K562 (cell line): ENCODE results near the gene ADCY1. TPM values are rescaled to one million over a fixed set of nuclear protein-coding genes. Genes with fewer than 3 reads are reported as not detected.

Experiments used
- ATAC-seq: fragments of 200-7000 bp; cut with Tn5 transposase; 3 replicates; pipeline ENCODE4 v1.9.1; 2020; ENCODE audit warnings: moderate library complexity
- BruUV-seq: library from RNA; stranded (reverse); fragments of 400-500 nt; replicated peaks from 2 replicates; lab custom pipeline; 2021; lab: Mats Ljungman, UMichigan
- CTCF ChIA-PET: fragments of 300-600 bp; formaldehyde crosslinking; extraction: SDS; loops from one replicate; lab custom pipeline; 2021; ENCODE audit warnings: low intra/inter-chr PET ratio; lab: Yijun Ruan, JAX
- POLR2A ChIA-PET: fragments of 300-600, 350-650 bp; sonication (Branson Sonifier 250); formaldehyde crosslinking; extraction: SDS; loops from one replicate; lab custom pipeline; 2021; ENCODE audit warnings: antibody characterized with exemption, inconsistent platforms; lab: Yijun Ruan, JAX
- DNase-seq, 4 experiments: peaks; one replicate each; pipeline versions ENCODE4 v3.0.0 to v3.0.0-alpha.2; 2011 to 2018; ENCODE audit warnings: low spot score in 3 of 4, mixed read lengths in 3 of 4; ENCODE audit errors: extremely low read depth in 1 of 4
- FAIRE-seq: peaks from 2 replicates; lab custom pipeline; 2011; peaks lifted over from hg19 to GRCh38; lab: Jason Lieb, UNC
- H2AFZ ChIP-seq: 2 replicates; pipeline ENCODE4 v1.6.0; 2011; ENCODE audit warnings: low read depth, low read length, control low read depth, inconsistent platforms
- H3K27ac ChIP-seq: fragments of 200-600 bp; 3 replicates; pipeline ENCODE4 v1.8.0; 2011; ENCODE audit warnings: low read depth, mild to moderate bottlenecking, control low read depth, inconsistent platforms, low read length, moderate library complexity, mixed read lengths; ENCODE audit errors: extremely low read depth
- H3K27me3 ChIP-seq, 2 experiments: fragments of 300-600 bp in 1 of 2; 2 replicates in 1 of 2; 3 replicates in 1 of 2; pipeline versions ENCODE4 v1.6.0 to v1.8.0; 2011; ENCODE audit warnings: inconsistent platforms in 2 of 2, low read length in 2 of 2, mild to moderate bottlenecking in 1 of 2, mixed read lengths in 1 of 2, moderate library complexity in 1 of 2; ENCODE audit not compliant: control insufficient read depth in 2 of 2, insufficient read depth in 2 of 2
- H3K36me3 ChIP-seq: fragments of 300-600 bp; 3 replicates; pipeline ENCODE4 v1.8.0; 2011; ENCODE audit warnings: mild to moderate bottlenecking, low read length, inconsistent platforms; ENCODE audit not compliant: control insufficient read depth, insufficient read depth
- H3K4me1 ChIP-seq, 2 experiments: fragments of 200-600 bp in 1 of 2; replicated peaks in 1 of 2; 2 replicates in 1 of 2; 3 replicates in 1 of 2; pipeline versions ENCODE4 v1.5.1 to v1.8.0; 2011; ENCODE audit warnings: inconsistent platforms in 2 of 2, low read length in 2 of 2, mild to moderate bottlenecking in 1 of 2, mixed read lengths in 1 of 2, moderate library complexity in 1 of 2; ENCODE audit not compliant: control insufficient read depth in 2 of 2, insufficient read depth in 2 of 2
- H3K4me2 ChIP-seq: 2 replicates; pipeline ENCODE4 v1.6.1; 2011; ENCODE audit warnings: low read length, control low read depth, inconsistent platforms, mixed read lengths; ENCODE audit not compliant: insufficient read depth
- H3K4me3 ChIP-seq: fragments of 200-600 bp; sonication (generic), shearing (Covaris generic); 2 replicates; pipeline ENCODE4 v1.5.1; 2016; ENCODE audit warnings: control low read depth, inconsistent platforms
- H3K79me2 ChIP-seq: fragments of 200-600 bp; 3 replicates; pipeline ENCODE4 v1.8.0; 2011; ENCODE audit warnings: low read length, inconsistent platforms; ENCODE audit not compliant: control insufficient read depth, insufficient read depth
- H3K9ac ChIP-seq, 2 experiments: 2 replicates each; pipeline versions ENCODE4 v1.6.0 to v1.6.1; 2011; ENCODE audit warnings: low read depth in 2 of 2, low read length in 2 of 2, control low read depth in 1 of 2, inconsistent platforms in 1 of 2, mild to moderate bottlenecking in 1 of 2, mixed read lengths in 1 of 2; ENCODE audit not compliant: insufficient read depth in 1 of 2
- H3K9me1 ChIP-seq: one replicate; pipeline ENCODE4 v1.6.0; 2011; ENCODE audit warnings: inconsistent platforms, mild to moderate bottlenecking, low read length, moderate library complexity; ENCODE audit not compliant: control insufficient read depth, insufficient read depth
- H3K9me3 ChIP-seq: replicated peaks from 2 replicates; pipeline ENCODE4 v1.5.1; 2011; ENCODE audit warnings: low read depth, low read length, inconsistent platforms; ENCODE audit not compliant: control insufficient read depth, insufficient read depth
- H4K20me1 ChIP-seq: replicated peaks from 2 replicates; pipeline ENCODE4 v1.6.1; 2011; ENCODE audit warnings: low read length, inconsistent platforms, mixed read lengths; ENCODE audit not compliant: control insufficient read depth, insufficient read depth
- E2F8 ChIP-seq: fragments of 450-650 bp; IDR thresholded peaks from 2 replicates; pipeline ENCODE4 v1.7.1; 2018; ENCODE audit warnings: mild to moderate bottlenecking, low read depth; ENCODE audit not compliant: partially characterized antibody
- EHMT2 ChIP-seq: fragments of 450-650 bp; IDR thresholded peaks from 2 replicates; pipeline ENCODE4 v1.6.1; 2018; ENCODE audit warnings: antibody characterized with exemption
- KAT2B ChIP-seq: IDR thresholded peaks from one replicate; pipeline ENCODE4 v1.6.1; 2012; ENCODE audit warnings: low read depth, mild to moderate bottlenecking, control low read depth, inconsistent platforms, low read length, moderate library complexity
- MTA2 ChIP-seq: fragments of 450-650 bp; IDR thresholded peaks from 2 replicates; pipeline ENCODE4 v1.6.1; 2016; ENCODE audit warnings: low read depth
- ZNF77 ChIP-seq: fragments of 250-450 bp; sonication (Bioruptor Pico); IDR thresholded peaks from 2 replicates; pipeline ENCODE4 v1.5.0; 2020
- WGBS: fragments of 100-300 bp; shearing (Covaris generic); methylation state at CpG from one replicate; pipeline ENCODE4 v1.1.6; 2016; ENCODE audit warnings: low coverage, mixed read lengths; ENCODE audit not compliant: insufficient coverage; ENCODE audit errors: missing lambda C conversion rate; 5-methylcytosine and 5-hydroxymethylcytosine counted together
- in situ Hi-C: fragments of 300-500 bp; cut with MboI; formaldehyde crosslinking; loops from 4 replicates; pipeline ENCODE4 v1.15.0; 2018; ENCODE audit warnings: inconsistent platforms, mixed read lengths
- intact Hi-C: fragments of 100-400 bp; cut with micrococcal nuclease; formaldehyde crosslinking; loops from 2 replicates; pipeline ENCODE4 v1.14.2; 2022
- polyA plus RNA-seq, 8 experiments: library from polyadenylated mRNA; depleted of rRNA in 4 of 8; stranded (reverse) in 5 of 8; unstranded in 3 of 8; fragments of >200 nt; fragmentation: Nextera tagmentation in 2 of 8; fragmentation: Illumina TruSeq in 1 of 8; extraction: Ambion mirVana in 2 of 8; extraction: Trizol in 1 of 8; gene quantifications; 2 replicates each; pipeline versions ENCODE4 v1.2.1 to v1.2.3, GENCODE V29; 2011 to 2014; ENCODE audit warnings: inconsistent platforms in 1 of 8, missing spikeins in 1 of 8
- total RNA-seq, 7 experiments: library from RNA; depleted of rRNA in 6 of 7; stranded (reverse); fragments of >200 nt in 6 of 7; fragmentation: Illumina TruSeq in 2 of 7; extraction: Trizol in 2 of 7; gene quantifications; 2 replicates each; pipeline versions ENCODE4 v1.2.1 to v1.2.3, GENCODE V29; 2011 to 2021; ENCODE audit warnings: low replicate concordance in 1 of 7

The ADCY1 gene
- total and polyA plus RNA-seq, 9 of the 15 experiments (the other 6 are each of a cell fraction or from before 2014, with no cell fraction given) = under 0.01 to 0.18 (median 0.10) TPM; not detected in 4

DNA sequence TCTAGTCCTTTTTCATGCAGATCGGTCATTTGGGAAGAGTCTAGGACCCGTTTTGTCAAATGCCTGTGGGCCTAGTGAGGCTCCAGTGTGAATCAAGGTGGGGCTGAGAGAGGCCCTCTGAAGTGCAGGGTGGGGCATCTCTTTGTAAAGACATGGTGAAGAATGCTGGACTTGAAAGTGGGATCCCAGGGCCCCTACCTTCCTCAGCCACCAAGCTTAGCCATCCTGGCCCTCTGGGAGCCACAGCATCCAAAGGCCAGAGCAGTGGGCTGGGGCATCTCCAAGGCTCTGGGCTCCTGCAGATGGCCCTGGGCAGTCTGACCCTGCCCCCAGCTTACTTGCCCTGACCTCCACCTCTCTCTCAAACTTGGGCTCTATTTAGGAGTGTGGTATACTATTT is 78.5 kb downstream of the ADCY1 start (continued):
- TF ChIP-seq E2F8 = no peak
- no peak for TF ChIP-seq ZNF77
- TF ChIP-seq EHMT2 = no peak
- no peak for TF ChIP-seq MTA2

GRCh38 chr7:45653209-45653907 is 79.2 kb downstream of the ADCY1 start:
- DNase-seq = no peak
- Histone ChIP-seq H3K9ac (no peak overlapping the region), H3K4me2 (no peak overlapping the region)
- POLR2A ChIA-PET = interaction anchor here (0.6 kb wide), 1 partner anchor 16 kb away, joined by 3 read pairs; no protein-coding TSS in a partner anchor
- TF ChIP-seq KAT2B = no peak
- TF ChIP-seq, all 486 proteins: peak for 0
- Histone ChIP-seq H3K9me1 (no peaks in the 10 kb centered on the region), H3K27me3 (peaks cover 0 to 16% of the 10 kb centered on the region in 2 experiments; a peak in 2 of 5 replicates), H3K4me1 (no peaks in the 10 kb centered on the region), H3K79me2 (no peaks in the 10 kb centered on the region), H3K36me3 (no peaks in the 10 kb centered on the region), H3K9me3 (no peaks in the 10 kb centered on the region), H2AFZ (no peak overlapping the region), H3K27ac (no peak overlapping the region), H3K4me3 (no peak overlapping the region), H4K20me1 (no peaks in the 10 kb centered on the region; the same call in 1 of the 2 replicates)
- ATAC-seq = no peak
- FAIRE-seq = no peak
- no TSS peak for BruUV-seq
- in situ Hi-C loops = no loop called here
- intact Hi-C loops = no loop called here
- CTCF ChIA-PET = no interaction called here
- 5% methylated on average over 4 of the region's 4 CpGs for WGBS
